Stimulated activated CD4-positive, alpha-beta T cell treated with anti-CD3 and anti-CD28 coated beads, Interleukin-2, amount 100 ng/mL, for 4 hours (primary cell): Measurements from ENCODE around the gene SIX1.

ENCODE experiments used
- DNase-seq: peaks from one replicate; pipeline ENCODE4 v3.0.0-alpha.2; 2020; ENCODE audit warnings: low read depth

SIX1 gene

GRCh38 chr14:60648934-60649874, at the start of gene SIX1:
TSS of gene SIX1 (minus strand) at chr14:60649477. CDS start at chr14:60649189, 288 bp downstream.
- no peak for DNase-seq

GRCh38 chr14:60695327-60695726, 46.0 kb upstream of the SIX1 start:
- DNase-seq: no peak

DNA sequence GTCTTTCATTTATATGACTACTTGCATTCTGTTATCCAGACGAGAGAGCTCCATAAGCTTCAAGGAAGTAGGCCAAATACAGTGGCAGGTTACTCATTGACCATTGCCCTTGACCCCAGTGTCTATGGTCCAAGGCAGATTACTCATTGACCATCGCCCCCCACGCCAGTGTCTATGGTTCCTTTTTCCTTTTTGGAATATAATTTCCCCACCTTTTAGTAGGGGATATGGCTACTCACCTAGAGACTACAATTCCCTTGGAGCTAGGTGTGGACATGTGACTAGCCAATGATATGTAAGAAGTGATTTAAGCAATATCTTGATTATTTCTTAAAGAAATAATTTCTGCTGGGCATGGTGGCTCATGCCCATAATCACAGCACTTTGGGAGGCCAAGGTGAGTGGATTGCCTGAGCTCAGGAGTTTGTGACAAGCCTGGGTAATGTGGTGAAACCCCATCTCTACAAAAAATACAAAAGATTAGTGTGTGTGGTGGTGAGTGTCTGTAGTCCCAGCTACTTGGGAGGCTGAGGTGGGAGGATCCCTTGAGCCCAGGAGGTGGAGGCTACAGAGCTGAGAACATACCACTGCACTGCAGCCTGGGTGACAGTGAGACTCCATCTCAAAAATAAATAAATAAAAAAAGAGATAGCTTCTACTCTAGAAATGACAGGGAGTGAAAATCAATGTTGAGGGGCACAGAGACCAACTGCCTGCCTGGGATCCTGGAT, 42.3 kb upstream of the SIX1 start:
- no peak for DNase-seq

- DNase-seq: no peak
Measured at GRCh38 chr14:60686865-60687264, 37.6 kb upstream of the SIX1 start.

- no peak for DNase-seq
Measured at GRCh38 chr14:60684203-60684602, 34.9 kb upstream of the SIX1 start.

DNA sequence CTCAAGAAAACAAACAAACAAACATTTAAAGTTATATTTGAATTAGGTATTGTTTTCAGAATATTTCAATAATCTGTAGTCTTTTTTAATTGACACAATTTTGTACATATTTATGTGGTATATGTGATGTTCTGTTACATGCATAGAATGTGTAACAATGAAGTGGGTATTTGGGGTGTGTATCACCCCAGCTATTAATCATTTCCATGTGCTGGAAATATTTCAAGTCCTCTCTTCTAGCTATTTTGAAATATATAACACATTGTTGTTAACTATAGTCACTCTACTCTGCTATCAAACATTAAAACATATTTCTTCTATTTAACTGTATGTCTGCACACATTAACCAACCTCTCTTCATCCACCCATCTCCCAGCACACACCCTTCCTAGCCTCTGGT, 32.0 kb upstream of the SIX1 start:
- no peak for DNase-seq

- DNase-seq: no peak
Measured at GRCh38 chr14:60680511-60680910, 31.2 kb upstream of the SIX1 start.

- DNase-seq: no peak
Measured at GRCh38 chr14:60679566-60680258, 30.4 kb upstream of the SIX1 start.

- DNase-seq: no peak
Measured at GRCh38 chr14:60677701-60678100, 28.4 kb upstream of the SIX1 start.

- DNase-seq: no peak
Measured at GRCh38 chr14:60670989-60671388, 21.7 kb upstream of the SIX1 start.

DNA sequence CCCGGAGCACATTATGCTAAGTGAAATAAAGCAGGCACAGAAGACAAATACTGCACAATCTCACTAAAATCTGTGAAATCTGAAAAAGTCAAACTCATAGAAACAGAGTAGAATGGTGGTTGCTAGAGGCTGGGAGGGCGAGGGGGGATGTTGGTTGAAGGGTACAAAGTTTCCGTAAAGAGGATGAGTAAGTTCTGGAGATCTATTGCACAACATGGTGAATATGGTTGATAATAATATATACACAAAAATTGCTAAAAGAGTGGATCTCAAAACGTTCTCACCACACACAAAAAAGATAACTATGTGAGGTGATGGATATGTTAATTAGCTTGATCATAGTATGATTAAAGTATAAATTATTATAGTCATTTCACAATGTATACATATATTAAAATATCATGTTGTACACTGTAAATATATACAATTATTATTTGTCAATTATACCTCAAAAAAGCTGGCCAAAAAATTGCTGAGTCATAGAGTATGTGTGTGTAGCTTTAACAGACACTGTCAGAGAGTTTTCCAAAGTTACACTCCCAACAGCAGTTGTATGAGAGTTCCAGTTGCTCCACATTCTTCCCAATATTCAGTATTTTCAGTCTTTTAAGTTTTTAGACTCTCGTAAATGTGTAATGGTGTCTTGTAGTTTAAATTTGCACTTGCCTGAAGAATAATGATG, 19.3 kb upstream of the SIX1 start:
- DNase-seq: no peak

DNA sequence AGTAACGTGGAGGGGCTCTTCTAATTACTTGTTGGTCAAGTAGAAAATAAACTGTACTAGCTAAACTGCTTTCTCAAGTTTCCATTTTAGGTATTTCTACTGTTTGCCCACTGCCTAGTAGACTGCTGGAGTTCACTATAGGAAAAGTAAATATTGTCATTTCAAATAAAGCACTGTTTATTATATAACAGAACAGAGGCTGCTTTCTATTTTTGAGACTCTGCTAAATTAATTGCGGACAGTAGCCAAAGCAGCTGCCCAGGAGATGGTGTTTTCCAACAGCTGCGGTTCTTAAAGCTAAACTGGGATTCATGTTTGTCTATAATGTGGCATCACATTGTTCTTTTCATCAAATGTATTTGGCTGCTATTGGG, 15.9 kb upstream of the SIX1 start:
- DNase-seq: no peak

DNA sequence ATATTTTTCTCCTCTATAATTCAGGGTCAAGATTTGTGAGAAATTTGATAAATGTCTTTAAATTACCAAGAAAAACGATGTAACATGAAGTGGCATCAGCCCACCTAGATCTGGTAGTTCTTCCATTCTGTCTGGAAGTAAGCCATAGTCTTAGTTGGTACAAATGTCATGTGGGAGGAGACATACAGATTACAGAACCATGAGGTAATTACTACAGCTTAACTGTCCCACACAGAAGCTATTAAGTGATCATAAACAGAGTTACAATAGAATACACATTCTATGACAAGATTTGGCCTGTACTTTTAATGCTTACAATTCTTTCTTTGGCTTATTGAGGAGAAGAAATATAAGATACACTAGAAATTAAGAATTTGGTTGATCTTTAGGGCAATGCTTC, 13.7 kb upstream of the SIX1 start:
- no peak for DNase-seq

GRCh38 chr14:60661721-60662120, 12.4 kb upstream of the SIX1 start:
- DNase-seq: no peak

DNA sequence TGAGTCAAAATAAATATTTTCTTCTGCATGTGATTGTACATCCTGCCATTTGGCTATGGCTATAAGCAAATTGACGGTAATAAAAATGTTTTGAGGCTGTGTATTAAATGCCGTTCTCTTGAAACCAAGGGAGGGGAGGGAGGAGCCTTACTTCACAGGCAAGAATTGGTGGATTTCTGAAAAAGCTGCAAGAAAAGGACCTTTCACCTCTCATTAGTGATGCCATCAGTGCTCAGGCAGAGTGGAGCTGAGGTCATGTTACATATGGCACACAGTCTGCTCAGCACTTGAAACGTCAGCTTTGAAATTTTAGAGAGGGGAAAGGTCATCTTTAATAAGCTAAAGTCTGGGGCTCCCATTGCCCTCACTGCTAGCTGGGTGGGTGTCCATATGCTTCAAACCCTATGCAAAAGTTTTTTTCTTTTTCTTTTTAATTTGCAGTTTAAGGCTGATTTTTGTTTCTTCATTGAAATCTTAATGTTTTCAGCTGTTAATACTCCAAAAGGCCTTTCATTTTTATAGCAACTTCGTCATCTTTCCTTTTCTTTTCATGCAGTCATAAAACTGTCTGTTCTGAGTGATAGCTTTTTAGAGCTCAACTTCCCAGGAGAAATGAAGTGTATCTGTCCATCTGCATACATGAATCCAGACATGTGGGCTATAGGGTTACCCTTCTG, 9.8 kb upstream of the SIX1 start:
- no peak for DNase-seq

DNA sequence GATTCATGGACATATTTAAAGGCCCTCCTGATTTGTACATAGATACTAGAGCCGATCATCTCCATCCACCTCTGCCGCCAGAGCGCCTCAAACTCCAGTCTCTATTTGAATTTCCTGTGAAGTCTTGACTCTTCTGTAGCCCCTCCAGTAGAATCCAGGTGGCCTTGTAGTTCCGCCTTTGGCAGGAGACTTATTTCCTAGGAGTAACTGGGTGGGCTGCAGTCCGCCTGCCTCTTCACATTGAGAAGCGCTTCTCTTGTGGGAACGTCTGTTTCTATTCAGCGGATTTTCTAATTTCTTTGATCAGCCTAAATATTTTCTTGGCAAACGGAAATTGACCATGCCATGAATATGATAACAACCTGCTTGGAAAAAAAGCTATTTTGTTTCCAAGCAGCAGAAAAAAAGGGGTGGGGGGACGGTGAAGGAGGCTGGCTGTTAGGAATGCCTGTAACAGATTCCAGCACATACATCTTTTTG, 9.0 kb upstream of the SIX1 start:
- no peak for DNase-seq

DNA sequence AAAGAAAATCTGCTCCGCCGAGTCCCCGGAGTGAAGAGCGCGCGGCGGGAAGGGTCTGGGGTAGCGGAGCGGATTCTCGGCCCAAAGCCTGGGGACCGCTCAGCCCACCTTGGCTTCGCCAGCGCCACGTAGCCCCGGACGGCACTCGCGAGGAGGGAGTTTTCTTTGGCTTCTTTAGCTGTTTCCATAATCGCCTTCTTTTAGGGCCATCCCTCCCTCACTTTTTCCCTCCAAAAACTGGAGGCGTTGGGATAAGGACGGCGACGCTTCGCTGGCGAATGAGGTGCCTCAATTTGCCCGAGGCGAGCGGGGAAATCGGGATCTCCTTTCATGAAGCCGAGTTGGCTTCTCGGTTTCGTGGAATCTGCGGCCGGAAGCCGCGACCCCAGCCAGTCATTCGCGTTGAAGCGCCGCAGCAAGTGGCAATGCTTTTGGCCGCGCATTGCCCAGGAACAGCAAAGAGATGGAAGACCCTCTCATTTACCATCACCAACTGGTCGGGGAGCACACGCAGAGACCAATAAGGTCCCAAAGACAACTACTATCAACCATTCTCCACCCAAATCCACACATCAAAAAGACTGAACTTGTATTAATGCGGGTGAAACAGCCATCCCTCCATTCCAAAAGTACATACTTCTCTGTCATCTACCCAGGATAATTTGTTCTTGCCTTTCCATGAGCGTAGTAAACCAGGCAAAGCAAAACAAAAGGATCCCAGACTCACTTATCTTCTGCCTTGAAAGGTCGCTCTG, 8.4 kb upstream of the SIX1 start:
- DNase-seq: no peak

- no peak for DNase-seq
Measured at GRCh38 chr14:60656686-60657455, 7.6 kb upstream of the SIX1 start.

- DNase-seq: no peak
Measured at GRCh38 chr14:60655898-60656685, 6.8 kb upstream of the SIX1 start.
